ENCODE data around the gene C10orf90. TPM values are rescaled to one million over a fixed set of nuclear protein-coding genes. Genes with fewer than 3 reads are reported as not detected.

Gene C10orf90, protein sequence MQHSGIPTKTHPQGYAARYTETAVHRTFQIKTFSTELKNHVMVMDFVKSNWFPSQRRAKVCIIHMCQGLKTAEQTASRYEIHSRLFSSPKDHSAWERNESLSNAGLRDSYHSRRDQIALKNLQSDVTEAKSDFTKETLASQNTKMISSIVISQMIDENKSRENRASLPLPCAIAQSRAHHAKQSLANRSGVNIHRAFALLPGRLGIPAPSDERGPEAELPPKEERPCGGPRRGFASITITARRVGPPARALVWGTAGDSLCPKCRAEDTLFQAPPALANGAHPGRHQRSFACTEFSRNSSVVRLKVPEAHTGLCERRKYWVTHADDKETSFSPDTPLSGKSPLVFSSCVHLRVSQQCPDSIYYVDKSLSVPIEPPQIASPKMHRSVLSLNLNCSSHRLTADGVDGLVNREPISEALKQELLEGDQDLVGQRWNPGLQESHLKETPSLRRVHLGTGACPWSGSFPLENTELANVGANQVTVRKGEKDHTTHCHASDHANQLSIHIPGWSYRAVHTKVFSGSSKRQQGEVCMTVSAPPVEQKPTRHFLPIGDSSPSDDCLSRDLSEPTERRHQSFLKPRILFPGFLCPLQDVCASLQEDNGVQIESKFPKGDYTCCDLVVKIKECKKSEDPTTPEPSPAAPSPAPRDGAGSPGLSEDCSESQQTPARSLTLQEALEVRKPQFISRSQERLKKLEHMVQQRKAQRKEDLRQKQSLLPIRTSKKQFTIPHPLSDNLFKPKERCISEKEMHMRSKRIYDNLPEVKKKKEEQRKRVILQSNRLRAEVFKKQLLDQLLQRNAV
- total RNA-seq = not detected in 2 replicates

DNA sequence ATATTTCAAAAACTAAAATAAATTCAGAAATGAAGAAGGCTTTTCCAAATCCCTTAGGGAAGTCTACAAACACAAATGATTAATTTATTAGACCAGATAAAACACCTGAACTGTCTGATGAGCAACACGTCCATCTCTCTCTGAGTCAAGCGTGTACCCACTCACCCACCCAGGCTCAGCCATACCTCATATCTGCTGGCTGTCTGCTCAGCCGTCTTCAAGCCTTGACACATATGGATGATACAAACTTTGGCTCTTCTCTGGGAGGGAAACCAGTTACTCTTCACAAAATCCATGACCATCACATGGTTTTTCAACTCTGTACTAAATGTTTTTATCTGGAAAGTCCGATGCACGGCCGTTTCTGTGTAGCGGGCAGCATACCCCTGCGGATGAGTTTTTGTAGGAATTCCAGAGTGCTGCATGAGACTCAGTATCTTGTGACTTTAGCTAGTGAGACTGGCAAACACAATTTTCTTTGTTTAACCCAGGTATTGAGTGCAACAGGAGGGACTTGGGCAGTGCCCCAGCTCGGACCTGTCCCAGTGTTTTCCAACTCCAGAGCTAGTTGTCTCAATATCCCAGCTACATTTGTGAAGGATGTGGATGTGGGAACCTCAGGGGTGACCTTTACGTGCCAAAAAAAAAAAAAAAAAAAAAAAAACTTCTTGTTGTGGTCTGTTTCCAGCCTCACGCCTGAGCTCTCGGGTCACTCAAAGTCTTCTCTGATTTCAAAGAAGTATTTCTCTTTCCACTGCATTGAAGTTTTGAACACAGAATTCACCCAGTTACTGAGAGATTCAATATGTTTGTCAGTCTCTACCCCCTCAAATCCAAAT, at the start of gene C10orf90:
Gene C10orf90, minus strand, starts transcription at position 638 of the 839 bp plus-strand sequence. Its CDS starts 213 bp downstream, at position 425.
- no peaks in the 10 kb centered on the region for H3K36me3 Mint-ChIP-seq (ENCODE audit: low read depth)
- no peak within 1 kb of the TSS for H3K27ac Mint-ChIP-seq
- H3K4me1 Mint-ChIP-seq (ENCODE audit: low read depth) = no peaks in the 10 kb centered on the region
- peaks cover 12% of the 10 kb centered on the region for H3K9me3 Mint-ChIP-seq
- no peak within 1 kb of the TSS for H3K4me3 Mint-ChIP-seq
- intact Hi-C loops (cut with micrococcal nuclease) = no loop called here
- no peak for DNase-seq (ENCODE audit: low spot score)
- H3K27me3 Mint-ChIP-seq (ENCODE audit: insufficient read depth) = no peaks in the 10 kb centered on the region

DNA sequence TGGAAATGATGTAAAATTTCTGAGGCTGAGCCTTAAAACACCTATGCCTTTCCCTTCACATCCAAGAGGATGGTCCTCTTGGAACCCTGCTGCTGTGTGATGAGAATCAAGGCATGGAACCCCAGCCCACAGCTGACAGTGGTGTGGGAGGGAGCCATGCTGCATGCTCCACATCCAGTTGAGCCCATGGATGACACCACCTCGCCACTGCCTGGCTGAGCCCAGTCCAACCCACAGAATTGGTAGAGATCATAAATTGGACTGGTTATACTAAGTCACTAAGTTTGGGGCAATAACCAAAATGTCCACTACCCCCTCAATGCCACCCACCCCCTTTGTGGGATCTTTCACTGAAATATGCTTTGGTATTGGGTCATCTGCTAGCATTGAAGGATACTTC, 45.9 kb upstream of the C10orf90 start:
- H3K4me3 Mint-ChIP-seq = no peak overlapping the region
- no peaks in the 10 kb centered on the region for H3K27me3 Mint-ChIP-seq (ENCODE audit: insufficient read depth)
- no peak for DNase-seq (ENCODE audit: low spot score)
- H3K36me3 Mint-ChIP-seq (ENCODE audit: low read depth) = no peaks in the 10 kb centered on the region
- H3K27ac Mint-ChIP-seq = no peak overlapping the region
- peaks cover 9% of the 10 kb centered on the region for H3K9me3 Mint-ChIP-seq
- intact Hi-C loops (cut with micrococcal nuclease) = no loop called here
- no peaks in the 10 kb centered on the region for H3K4me1 Mint-ChIP-seq (ENCODE audit: low read depth)

DNA sequence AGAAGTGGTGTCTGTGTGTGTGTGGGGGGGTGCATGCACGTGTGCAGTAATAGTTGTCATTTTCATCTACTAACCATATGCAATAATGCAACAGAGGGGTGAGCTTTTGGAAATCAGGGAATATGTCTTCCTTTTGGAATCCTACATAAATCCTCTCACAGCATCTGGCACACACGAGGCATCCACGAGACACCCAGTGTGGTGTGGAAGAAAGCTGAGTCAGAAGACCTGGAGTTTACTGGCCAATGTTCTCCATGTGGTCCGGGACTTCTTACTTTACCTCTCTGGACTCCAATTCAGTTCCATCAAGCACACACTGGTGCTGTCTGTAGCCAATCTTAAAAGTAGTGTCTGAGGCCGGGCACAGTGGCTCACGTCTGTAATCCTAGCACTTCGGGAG, 43.1 kb upstream of the C10orf90 start:
- no peak overlapping the region for H3K4me3 Mint-ChIP-seq
- no peaks in the 10 kb centered on the region for H3K27me3 Mint-ChIP-seq (ENCODE audit: insufficient read depth)
- H3K27ac Mint-ChIP-seq = no peak overlapping the region
- no peak for DNase-seq (ENCODE audit: low spot score)
- H3K9me3 Mint-ChIP-seq = peaks cover 9% of the 10 kb centered on the region
- intact Hi-C loops (cut with micrococcal nuclease) = no loop called here
- no peaks in the 10 kb centered on the region for H3K36me3 Mint-ChIP-seq (ENCODE audit: low read depth)
- H3K4me1 Mint-ChIP-seq (ENCODE audit: low read depth) = no peaks in the 10 kb centered on the region

DNA sequence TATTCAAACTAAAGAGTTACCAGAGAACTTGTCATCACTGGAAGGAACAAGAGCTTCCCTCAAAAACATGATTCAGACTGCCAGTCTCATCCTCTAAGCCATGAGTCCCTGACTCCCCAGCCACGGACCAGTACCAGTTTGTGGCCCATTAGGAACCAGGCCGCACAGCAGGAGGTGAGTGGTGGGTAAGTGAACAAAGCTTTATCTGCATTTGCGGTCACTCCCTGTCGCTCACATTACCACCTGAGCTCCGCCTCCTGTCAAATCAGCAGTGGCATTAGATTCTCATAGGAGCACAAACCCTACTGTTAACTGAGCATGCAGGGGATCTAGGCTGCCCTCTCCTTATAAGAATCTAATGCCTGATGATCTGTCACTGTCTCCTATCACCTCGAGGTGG, 42.2 kb upstream of the C10orf90 start:
- H3K4me3 Mint-ChIP-seq = no peak overlapping the region
- H3K36me3 Mint-ChIP-seq (ENCODE audit: low read depth) = no peaks in the 10 kb centered on the region
- H3K27ac Mint-ChIP-seq = no peak overlapping the region
- peaks cover 6% of the 10 kb centered on the region for H3K9me3 Mint-ChIP-seq
- no peak for DNase-seq (ENCODE audit: low spot score)
- H3K4me1 Mint-ChIP-seq (ENCODE audit: low read depth) = no peaks in the 10 kb centered on the region
- intact Hi-C loops (cut with micrococcal nuclease) = no loop called here
- H3K27me3 Mint-ChIP-seq (ENCODE audit: insufficient read depth) = no peaks in the 10 kb centered on the region

DNA sequence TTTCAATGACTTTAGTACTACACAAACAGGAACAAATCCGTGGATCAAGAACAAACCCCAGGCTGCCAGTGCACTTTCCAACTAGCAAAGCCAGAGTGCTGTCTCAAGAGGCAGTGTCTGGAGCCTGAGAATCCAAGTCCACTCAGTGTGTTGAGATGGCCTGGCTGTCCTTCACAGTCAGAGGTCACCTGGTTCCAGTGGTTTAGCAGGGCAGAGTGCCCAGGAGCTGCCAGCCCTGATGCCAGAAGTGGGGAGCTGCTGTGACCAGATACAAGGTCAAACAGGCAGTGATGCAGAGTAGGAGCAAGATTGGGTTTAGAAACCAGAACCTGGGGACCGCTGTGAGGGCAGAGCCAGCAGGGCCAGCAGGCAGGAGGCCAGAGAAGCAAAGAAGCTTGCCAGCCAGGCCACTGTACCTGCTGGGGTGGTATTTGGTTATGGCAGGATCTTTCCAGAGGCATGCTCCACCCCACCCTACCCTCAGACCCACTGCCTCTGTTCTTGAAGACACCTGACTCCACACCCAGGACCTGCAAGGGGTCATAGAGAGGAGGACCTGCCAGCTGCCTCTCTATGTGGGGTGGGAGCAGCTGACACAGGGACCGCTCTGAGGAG, 35.6 kb upstream of the C10orf90 start:
- Mint-ChIP-seq H3K4me3 (no peak overlapping the region), H3K36me3 (ENCODE audit: low read depth) (no peaks in the 10 kb centered on the region), H3K9me3 (no peaks in the 10 kb centered on the region), H3K27ac (no peak overlapping the region), H3K27me3 (ENCODE audit: insufficient read depth) (no peaks in the 10 kb centered on the region), H3K4me1 (ENCODE audit: low read depth) (no peaks in the 10 kb centered on the region)
- intact Hi-C loops (cut with micrococcal nuclease) = no loop called here
- DNase-seq (ENCODE audit: low spot score) = no peak

DNA sequence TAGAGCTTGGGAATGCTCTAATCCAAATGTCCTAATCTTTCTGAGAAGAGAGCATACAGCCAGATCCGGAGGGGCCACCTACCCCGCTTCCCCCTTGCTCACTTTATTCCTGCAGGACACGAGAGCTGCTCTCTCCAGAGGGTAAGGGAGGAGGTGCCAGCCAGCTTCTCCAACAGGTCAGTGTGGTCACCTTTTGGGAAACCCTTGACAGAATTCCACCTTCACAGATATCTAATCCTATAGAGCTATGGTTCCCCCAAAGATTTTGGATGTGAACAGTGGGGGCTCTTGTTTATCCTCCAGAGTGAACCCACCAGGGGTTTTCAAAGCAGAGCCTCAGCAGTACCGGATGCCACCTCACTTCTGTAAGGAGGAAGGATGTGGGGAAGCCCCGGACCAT, 34.6 kb upstream of the C10orf90 start:
- H3K27me3 Mint-ChIP-seq (ENCODE audit: insufficient read depth) = no peaks in the 10 kb centered on the region
- intact Hi-C loops (cut with micrococcal nuclease) = no loop called here
- no peak overlapping the region for H3K27ac Mint-ChIP-seq
- no peaks in the 10 kb centered on the region for H3K36me3 Mint-ChIP-seq (ENCODE audit: low read depth)
- DNase-seq (ENCODE audit: low spot score) = no peak
- H3K9me3 Mint-ChIP-seq = no peaks in the 10 kb centered on the region
- no peaks in the 10 kb centered on the region for H3K4me1 Mint-ChIP-seq (ENCODE audit: low read depth)
- H3K4me3 Mint-ChIP-seq = no peak overlapping the region

DNA sequence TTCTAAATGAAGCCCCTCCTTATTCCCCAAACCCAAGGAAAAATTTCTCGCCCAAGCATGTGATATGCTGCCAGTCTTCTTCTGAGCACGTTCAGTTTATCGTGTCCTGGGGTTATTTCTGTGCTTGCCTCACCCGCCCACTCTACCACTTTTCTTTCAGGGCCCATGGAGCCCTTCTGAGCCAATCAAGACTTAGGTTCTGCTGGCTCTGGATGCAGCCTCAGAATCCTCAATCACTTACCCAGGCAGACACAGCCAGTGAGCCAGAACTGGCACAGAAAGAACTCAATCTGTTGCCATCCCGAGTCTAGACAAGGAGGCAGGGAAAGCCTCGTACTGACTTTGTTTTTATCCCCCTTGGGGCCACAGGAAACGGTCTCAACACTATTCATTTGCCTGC, 34.2 kb upstream of the C10orf90 start:
- intact Hi-C loops (cut with micrococcal nuclease) = no loop called here
- DNase-seq (ENCODE audit: low spot score) = no peak
- Mint-ChIP-seq H3K4me3 (no peak overlapping the region), H3K27me3 (ENCODE audit: insufficient read depth) (no peaks in the 10 kb centered on the region), H3K4me1 (ENCODE audit: low read depth) (no peaks in the 10 kb centered on the region), H3K9me3 (no peaks in the 10 kb centered on the region), H3K27ac (no peak overlapping the region), H3K36me3 (ENCODE audit: low read depth) (no peaks in the 10 kb centered on the region)

DNA sequence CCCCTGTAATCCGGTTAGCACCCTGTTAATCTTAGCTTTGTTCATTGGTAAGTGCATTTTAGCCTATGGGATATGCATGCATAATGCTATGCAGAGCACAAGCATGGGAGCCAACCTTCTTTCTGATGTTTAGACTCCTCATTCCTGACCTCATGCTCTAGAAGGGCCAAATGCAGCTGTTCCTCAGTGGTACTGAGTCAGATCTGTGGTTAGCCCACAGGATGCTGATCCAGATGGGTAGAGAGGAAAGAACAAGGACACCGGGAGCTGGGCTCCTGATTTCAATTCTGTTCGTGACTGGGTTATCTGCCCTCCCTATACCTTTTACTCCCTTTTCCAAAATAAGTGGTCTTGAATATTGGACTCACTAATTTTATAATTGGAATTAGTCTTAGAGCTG, 31.7 kb upstream of the C10orf90 start:
- Mint-ChIP-seq H3K27ac (no peak overlapping the region), H3K36me3 (ENCODE audit: low read depth) (no peaks in the 10 kb centered on the region), H3K4me1 (ENCODE audit: low read depth) (no peaks in the 10 kb centered on the region), H3K9me3 (no peaks in the 10 kb centered on the region), H3K27me3 (ENCODE audit: insufficient read depth) (no peaks in the 10 kb centered on the region), H3K4me3 (no peak overlapping the region)
- intact Hi-C loops (cut with micrococcal nuclease) = no loop called here
- no peak for DNase-seq (ENCODE audit: low spot score)

DNA sequence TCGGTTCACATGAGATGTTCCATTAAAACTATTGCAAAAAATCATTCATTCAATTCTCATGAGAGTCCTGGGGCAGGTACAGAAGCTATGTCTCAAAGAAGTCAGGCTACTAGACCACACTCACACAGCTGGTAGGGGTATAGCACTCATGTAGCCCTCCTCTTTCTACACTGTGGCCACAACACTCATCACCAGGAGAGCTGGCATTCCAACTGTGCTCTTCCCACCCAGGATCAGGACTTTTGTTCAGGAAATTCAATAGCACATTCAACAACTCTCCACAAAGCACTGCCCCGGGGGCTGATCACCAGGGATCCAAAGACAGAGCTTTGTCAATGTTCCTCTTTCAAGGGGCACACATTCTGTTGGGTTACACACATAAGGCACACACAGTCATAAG, 31.0 kb upstream of the C10orf90 start:
- no peak overlapping the region for H3K4me3 Mint-ChIP-seq

DNA sequence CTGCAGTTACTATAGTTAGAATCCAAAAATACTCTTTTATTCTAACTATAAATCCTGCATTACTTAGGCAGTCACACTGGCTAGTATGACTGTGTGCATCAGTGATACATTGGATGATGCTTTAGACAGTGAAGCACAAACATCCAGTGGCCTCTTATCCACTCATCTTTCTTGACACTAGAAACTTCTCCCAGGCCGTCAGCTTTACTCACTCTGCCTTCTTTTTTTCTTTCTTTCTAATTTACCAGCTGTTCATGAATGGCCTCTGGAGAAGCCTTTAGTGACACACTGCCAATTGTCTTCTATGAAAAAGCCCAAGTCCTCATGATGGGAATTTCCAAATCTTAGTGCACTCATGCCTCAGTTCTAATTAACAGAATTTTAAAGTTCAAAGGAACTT, 26.2 kb upstream of the C10orf90 start:
- H3K36me3 Mint-ChIP-seq (ENCODE audit: low read depth) = no peaks in the 10 kb centered on the region
- intact Hi-C loops (cut with micrococcal nuclease) = no loop called here
- no peak overlapping the region for H3K27ac Mint-ChIP-seq
- H3K4me3 Mint-ChIP-seq = no peak overlapping the region
- H3K27me3 Mint-ChIP-seq (ENCODE audit: insufficient read depth) = no peaks in the 10 kb centered on the region
- H3K9me3 Mint-ChIP-seq = no peaks in the 10 kb centered on the region
- H3K4me1 Mint-ChIP-seq (ENCODE audit: low read depth) = no peaks in the 10 kb centered on the region
- no peak for DNase-seq (ENCODE audit: low spot score)

More for the DNA sequence above, 31.0 kb upstream of the C10orf90 start:
- H3K4me1 Mint-ChIP-seq (ENCODE audit: low read depth) = no peaks in the 10 kb centered on the region
- no peak for DNase-seq (ENCODE audit: low spot score)
- H3K27me3 Mint-ChIP-seq (ENCODE audit: insufficient read depth) = no peaks in the 10 kb centered on the region
- intact Hi-C loops (cut with micrococcal nuclease) = no loop called here
- no peaks in the 10 kb centered on the region for H3K9me3 Mint-ChIP-seq
- H3K36me3 Mint-ChIP-seq (ENCODE audit: low read depth) = no peaks in the 10 kb centered on the region
- H3K27ac Mint-ChIP-seq = no peak overlapping the region

DNA sequence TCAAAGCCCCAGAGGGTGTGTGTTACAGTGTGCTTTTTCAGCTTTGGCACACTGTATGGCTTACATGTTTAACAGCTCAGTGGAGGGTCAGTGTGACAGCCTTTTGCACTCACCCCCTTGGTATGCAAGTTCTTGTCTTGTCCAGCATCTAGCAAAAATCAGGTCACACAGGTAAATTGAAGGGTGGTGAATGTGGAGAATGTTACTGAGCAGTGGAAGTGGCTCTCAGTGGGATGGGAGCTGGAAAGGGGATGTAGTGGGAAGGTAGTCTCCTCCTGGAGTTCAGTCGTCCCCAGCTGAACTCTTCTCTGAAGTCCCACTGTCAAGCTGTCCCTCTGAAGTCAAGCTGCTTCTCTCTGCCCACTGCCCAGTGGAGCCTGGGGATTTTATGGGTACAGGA, 21.0 kb upstream of the C10orf90 start:
- H3K4me3 Mint-ChIP-seq = no peak overlapping the region
- intact Hi-C loops (cut with micrococcal nuclease) = no loop called here
- no peaks in the 10 kb centered on the region for H3K9me3 Mint-ChIP-seq
- H3K4me1 Mint-ChIP-seq (ENCODE audit: low read depth) = no peaks in the 10 kb centered on the region
- H3K27me3 Mint-ChIP-seq (ENCODE audit: insufficient read depth) = no peaks in the 10 kb centered on the region
- H3K36me3 Mint-ChIP-seq (ENCODE audit: low read depth) = no peaks in the 10 kb centered on the region
- no peak for DNase-seq (ENCODE audit: low spot score)
- no peak overlapping the region for H3K27ac Mint-ChIP-seq

DNA sequence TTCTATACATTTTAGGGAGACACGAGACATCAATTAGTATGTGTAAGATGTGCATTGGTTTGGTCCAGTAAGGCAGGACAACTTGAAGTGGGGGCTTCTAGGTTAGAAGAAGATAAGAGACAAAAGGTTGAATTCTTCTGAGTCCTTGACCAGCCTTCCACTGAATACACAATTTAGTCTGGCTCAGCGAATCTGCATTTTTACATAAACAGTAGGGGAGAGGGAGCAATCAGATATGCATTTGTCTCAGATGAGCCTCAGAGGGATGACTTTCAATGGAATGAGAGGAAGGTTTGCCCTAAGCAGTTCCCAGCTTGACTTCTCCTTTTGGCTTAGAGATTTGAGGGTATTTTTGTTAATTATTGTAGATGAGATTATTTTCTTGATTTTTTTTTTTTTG, 20.0 kb upstream of the C10orf90 start:
- DNase-seq (ENCODE audit: low spot score) = no peak
- Mint-ChIP-seq H3K9me3 (peaks cover 4% of the 10 kb centered on the region), H3K4me3 (no peak overlapping the region), H3K36me3 (ENCODE audit: low read depth) (no peaks in the 10 kb centered on the region), H3K4me1 (ENCODE audit: low read depth) (no peaks in the 10 kb centered on the region), H3K27me3 (ENCODE audit: insufficient read depth) (no peaks in the 10 kb centered on the region), H3K27ac (no peak overlapping the region)
- intact Hi-C loops (cut with micrococcal nuclease) = no loop called here

All from activated T-helper 1 cell treated with anti-CD3 and anti-CD28 coated beads, Interleukin-12 subunit alpha, Interleukin-12 subunit beta, Interleukin-2, Interleukin-4 antibody, amounts not matched to agents 30 ng/mL and 10 ng/mL and 1 ng/mL, durations not matched to agents 14 hours and 24 hours and 36 hours (primary cell).